ENCODE measurements around the gene EDEM3.
A peak's percentile ranks its signal among the peaks of the same experiment; 100 is the strongest.
"Not testable (repeated sequence)": the region's sequence is repeated elsewhere in the genome, so short reads cannot be mapped to it uniquely, and the experiment has no call there.

EDEM3 gene

GRCh38 chr1:184768467-184768866 lies 13.8 kb upstream of the EDEM3 start:
- no peak for DNase-seq (ENCODE audit: low read depth in 2 of 2)

GRCh38 chr1:184767591-184767990 lies 12.9 kb upstream of the EDEM3 start:
- DNase-seq (ENCODE audit: low read depth in 2 of 2), result no peak

GRCh38 chr1:184764483-184764882 lies 9.8 kb upstream of the EDEM3 start:
- DNase-seq (ENCODE audit: low read depth in 2 of 2), result no peak

DNA sequence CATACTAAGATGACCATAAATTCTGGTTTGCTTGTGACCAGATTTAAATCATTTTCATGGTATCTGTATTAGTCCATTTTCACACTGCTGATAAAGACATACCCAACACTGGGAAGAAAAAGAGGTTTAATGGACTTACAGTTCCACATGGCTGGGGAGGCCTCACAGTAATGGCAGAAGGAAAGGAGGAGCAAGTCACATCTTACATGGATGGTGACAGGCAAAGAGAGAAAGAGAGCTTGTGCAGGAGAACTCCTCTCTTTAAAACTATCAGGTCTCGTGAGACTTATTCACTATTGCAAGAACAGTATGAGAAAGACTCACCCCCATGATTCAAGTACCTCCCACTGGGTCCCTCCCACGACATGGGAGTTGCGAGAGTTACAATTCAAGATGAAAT lies 8.9 kb upstream of the EDEM3 start:
- DNase-seq (ENCODE audit: low read depth in 2 of 2), result not testable (repeated sequence)

GRCh38 chr1:184761969-184762485 lies 7.4 kb upstream of the EDEM3 start:
- no peak for DNase-seq (ENCODE audit: low read depth in 2 of 2)

DNA sequence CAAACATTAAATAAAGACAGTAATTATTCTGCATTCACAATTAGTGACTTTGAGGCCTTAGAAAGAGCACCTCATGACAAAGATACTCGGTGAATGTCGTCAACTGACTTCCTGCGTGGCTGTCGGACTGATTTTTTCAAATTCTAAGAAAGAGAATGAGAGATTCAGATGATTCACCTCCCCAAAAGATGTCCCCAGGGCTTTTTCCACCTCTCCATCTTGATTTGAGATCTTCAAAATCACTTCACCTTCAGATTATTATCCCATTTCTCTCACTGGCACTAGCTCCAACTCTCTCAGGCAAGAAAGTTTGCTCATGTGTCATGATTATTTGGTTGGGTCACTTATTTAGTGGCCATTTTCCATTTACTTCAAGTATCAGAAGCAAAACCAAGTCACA lies 5.0 kb upstream of the EDEM3 start:
- DNase-seq (ENCODE audit: low read depth in 2 of 2), result no peak

- no peak for DNase-seq (ENCODE audit: low read depth in 2 of 2)
These were observed 4.5 kb upstream of the EDEM3 start for GRCh38 chr1:184759112-184759511.

DNA sequence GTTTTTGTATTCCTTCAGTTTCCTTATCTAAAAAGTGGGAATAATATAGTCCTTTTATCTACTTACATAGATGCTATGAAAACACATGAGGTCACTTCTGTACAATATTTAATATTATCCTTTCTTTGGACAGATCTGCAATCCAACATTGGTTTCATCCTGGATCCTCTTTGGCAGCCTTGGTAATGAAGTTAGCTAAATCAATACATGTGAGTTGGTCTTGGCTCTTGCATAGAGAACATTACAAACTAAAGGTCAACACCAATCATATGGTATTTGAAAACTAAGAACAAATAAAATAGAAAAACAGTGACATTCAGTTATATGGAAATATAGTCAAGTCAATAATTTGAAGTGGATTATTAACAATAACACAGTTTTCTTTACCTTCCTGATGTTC lies 3.2 kb upstream of the EDEM3 start:
- DNase-seq (ENCODE audit: low read depth in 2 of 2), result no peak

GRCh38 chr1:184757406-184757805 lies 2.7 kb upstream of the EDEM3 start:
- no peak for DNase-seq (ENCODE audit: low read depth in 2 of 2)

DNA sequence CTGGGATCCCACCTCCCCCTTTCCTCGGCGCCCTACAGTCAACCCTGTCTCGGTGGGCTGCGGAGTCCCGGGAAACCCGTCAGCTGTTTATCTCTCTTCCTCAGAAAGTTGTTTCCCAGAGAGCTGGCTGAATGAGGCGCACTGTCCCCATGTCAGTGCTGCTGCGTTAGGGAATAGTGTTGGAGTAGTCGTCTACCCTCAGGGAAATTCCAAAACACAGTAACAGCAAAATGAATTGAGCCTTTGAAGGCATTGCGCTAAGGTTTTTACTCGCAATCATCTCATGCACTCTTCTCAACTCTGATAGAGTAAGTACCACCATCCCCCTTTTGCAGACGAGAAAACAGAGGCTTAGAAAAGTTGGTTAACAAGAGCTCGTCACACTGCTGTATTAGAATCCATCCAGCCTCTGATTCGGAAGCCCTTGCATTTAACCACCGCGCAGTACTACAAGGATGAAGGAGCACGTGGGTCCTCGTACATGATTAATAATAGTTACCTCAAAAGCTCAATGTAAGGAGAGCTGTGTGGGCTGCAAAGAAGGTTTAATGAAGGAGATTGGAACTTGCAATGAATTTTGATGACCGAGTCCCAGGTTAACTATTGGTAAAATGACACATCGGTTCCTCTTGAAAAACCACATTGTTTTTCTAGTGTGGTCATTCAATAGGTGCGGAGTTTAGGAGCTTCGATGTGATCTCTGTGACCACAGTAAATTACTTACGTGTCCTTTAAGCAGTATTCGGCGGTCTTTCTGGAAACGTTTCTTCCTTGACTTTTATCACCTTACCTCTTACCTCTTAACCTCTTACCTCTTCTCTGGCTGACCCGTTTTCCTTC lies 788 bp upstream of the EDEM3 start:
- peak in 1 of 2 donors; percentile 4 for DNase-seq (ENCODE audit: low read depth in 2 of 2)

GRCh38 chr1:184753608-184754475 lies 816 bp downstream of the EDEM3 start:
- DNase-seq (ENCODE audit: low read depth in 2 of 2), result peak in 1 of 2 donors; percentile 28

DNA sequence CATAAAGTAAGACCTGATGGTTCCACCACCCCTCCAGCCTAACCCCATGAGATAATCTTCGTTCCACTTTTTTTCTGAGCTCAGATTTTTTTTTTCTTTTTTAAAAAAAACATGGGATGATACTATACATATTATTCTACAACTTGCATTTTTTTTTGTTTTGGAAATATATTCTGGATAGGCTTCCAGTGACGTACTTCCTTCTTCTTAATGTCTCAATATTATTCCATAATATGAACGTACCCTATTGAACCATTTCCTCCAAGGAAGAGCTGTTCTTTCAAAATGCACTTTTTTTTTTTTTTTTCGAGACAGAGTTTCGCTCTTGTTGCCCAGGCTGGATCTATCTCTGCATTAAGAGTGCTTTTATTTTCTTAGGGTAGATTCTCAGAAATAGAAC lies 1.5 kb downstream of the EDEM3 start:
- DNase-seq (ENCODE audit: low read depth in 2 of 2), result no peak

GRCh38 chr1:184752656-184753055 lies 2.0 kb downstream of the EDEM3 start:
- DNase-seq (ENCODE audit: low read depth in 2 of 2), result no peak

- no peak for DNase-seq (ENCODE audit: low read depth in 2 of 2)
These were observed 5.9 kb downstream of the EDEM3 start for GRCh38 chr1:184748740-184749139.

DNA sequence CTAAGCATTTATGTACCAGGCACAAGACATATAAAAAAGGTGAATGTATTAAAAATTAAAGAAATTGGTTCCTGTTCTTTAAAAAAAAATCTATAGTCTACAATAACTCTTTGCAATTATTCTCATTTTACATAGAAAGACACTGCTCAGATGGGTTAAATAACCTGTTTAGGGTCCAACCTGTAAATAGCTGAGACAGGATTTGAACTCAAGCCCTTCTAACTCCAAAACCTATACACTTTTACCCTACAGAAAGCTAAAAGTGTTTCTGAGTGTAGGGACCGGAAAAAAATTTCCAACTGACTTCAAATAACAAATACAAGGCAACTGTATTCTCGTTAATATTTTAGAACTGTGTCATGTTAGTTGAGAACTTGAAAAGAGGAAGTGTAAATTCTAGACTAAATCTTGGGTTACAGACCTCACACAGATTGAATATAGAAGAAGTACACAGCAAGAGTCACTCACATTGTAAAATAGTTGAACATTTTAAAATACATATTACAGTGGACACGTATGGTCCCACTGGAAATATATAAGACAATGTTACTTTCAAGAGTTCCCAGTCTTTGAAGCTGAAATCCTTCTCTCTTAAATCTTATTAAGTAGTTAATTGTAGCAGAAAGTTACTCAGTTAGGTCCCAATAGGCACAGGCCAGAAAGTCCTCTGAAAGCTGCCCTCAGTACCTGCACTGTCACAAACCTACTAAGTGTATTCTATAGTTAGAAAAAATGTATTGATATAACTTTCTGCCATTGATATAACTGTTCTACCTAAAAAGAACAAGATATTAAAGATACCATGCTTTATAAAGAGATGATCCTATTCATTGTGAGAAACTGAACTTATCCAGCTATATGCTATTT lies 7.3 kb downstream of the EDEM3 start:
- DNase-seq (ENCODE audit: low read depth in 2 of 2), result no peak

GRCh38 chr1:184745929-184746638 lies 8.6 kb downstream of the EDEM3 start:
- no peak for DNase-seq (ENCODE audit: low read depth in 2 of 2)

DNA sequence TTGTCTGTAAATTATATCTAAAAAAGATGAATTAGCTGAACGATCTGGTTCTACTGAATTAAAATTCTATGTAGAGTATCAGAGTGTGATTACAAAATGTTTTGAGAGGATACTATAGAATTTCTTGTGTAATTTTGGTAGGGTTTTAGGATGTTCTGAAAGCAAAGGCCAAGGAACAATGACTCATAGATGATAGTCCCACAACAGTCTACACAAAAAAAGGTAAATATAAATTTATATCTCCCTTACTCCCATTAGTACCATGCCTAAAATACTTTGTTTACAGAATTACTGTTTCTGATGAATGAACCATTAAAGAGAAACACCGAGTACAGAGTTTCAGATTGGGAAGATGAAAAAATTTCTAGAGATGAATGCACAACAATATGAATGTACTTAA lies 9.5 kb downstream of the EDEM3 start:
- DNase-seq (ENCODE audit: low read depth in 2 of 2), result no peak

DNA sequence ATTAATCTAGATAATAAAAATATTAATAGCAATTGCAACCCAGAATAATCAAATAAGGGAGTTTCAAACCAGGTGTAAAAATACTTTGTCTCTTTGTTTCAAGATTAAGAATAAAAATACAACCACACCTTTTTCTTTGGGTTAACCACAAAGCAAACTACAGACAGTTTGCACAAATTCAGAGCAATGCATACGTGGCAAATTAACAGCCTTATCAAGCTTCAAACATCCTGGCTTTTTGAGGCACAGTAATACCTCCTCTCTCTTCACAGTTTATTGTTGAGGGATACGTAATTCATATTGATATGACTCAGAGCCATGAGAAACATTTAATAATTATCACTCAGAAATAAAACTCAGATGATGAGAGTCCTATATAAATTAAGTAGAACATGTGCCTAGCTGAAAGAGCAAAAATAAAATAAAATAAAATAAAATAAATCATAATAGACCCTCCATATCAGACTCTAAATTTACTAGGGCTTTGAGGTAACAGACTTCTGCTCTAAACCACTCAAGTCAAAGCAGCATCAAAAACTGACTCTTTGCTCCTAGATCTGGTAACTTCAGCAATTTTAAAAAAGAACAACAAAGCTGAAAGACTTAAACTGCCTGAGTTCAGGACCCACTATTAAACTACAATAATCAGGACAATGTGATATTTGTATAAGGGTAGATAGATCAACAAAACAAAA lies 11.4 kb downstream of the EDEM3 start:
- no peak for DNase-seq (ENCODE audit: low read depth in 2 of 2)

DNA sequence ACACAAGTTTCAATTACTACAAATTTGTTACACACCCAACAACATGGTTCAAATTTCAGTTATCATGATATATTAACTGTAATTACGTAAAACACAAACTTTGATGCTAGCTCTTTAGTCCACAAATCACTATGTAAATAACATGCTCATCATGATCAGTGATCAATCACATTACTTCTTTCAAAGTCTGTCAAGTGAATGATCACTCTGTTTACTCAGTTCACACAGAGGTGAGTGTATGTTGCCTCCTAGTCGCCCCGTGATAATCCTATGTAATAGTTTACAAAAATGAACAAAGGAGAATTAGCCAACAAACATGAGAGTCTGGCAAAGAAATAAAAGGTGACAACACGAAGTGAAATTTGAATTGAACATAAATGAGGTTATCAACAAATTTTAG lies 14.3 kb downstream of the EDEM3 start:
- no peak for DNase-seq (ENCODE audit: low read depth in 2 of 2)

- DNase-seq (ENCODE audit: low read depth in 2 of 2), result no peak
These were observed 14.9 kb downstream of the EDEM3 start for GRCh38 chr1:184739796-184740195.

Data from stimulated activated CD8-positive, alpha-beta memory T cell treated with anti-CD3 and anti-CD28 coated beads, Interleukin-7, amount 100 ng/mL, for 4 hours (primary cell).